GM10266 (cell line): ENCODE data around the gene CDR2.
"Not testable (repeated sequence)": the region's sequence is repeated elsewhere in the genome, so short reads cannot be mapped to it uniquely, and the experiment has no call there.

Experiments
- DNase-seq: peaks from one replicate; pipeline ENCODE4 v3.0.0; 2012; ENCODE audit errors: extremely low spot score
- TF ChIP-seq, protein P1 (sequence below): IDR thresholded peaks from 2 replicates; pipeline ENCODE4 v1.5.1; 2012; ENCODE audit warnings: mild to moderate bottlenecking, low read depth; ENCODE audit not compliant: control insufficient read depth, insufficient read depth; ENCODE audit errors: missing control alignments

The CDR2 gene

GRCh38 chr16:22374311-22375116 is at the start of gene CDR2:
TSS of gene CDR2 (minus strand) at chr16:22374619. CDS start at chr16:22374309, 310 bp downstream.
- peak; percentile 99 for DNase-seq
- TF ChIP-seq, protein P1, sequence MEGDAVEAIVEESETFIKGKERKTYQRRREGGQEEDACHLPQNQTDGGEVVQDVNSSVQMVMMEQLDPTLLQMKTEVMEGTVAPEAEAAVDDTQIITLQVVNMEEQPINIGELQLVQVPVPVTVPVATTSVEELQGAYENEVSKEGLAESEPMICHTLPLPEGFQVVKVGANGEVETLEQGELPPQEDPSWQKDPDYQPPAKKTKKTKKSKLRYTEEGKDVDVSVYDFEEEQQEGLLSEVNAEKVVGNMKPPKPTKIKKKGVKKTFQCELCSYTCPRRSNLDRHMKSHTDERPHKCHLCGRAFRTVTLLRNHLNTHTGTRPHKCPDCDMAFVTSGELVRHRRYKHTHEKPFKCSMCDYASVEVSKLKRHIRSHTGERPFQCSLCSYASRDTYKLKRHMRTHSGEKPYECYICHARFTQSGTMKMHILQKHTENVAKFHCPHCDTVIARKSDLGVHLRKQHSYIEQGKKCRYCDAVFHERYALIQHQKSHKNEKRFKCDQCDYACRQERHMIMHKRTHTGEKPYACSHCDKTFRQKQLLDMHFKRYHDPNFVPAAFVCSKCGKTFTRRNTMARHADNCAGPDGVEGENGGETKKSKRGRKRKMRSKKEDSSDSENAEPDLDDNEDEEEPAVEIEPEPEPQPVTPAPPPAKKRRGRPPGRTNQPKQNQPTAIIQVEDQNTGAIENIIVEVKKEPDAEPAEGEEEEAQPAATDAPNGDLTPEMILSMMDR, result no peak

DNA sequence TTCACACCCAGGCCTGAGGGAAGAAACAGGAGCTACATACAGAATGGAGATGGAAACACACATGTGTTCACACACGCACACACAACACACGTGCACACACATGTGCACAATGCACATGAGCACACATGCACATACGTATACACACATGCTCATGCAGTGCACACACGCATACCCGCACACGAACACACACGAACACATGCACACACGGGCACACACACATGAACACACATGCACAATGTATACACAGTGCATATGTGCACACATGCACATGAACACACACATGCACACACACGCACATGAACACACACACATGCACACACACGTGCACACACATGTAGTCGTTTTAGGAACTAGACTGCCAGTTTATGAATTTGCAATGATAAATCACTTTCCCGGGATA is 49.3 kb upstream of the CDR2 start:
- TF ChIP-seq, protein P1, result no peak
- DNase-seq, result no peak

- no peak for DNase-seq
- TF ChIP-seq, protein P1, result no peak
Observed at GRCh38 chr16:22421136-22421535, 46.7 kb upstream of the CDR2 start.

GRCh38 chr16:22420606-22421135 is 46.3 kb upstream of the CDR2 start:
- DNase-seq, result no peak
- TF ChIP-seq, protein P1, result no peak

GRCh38 chr16:22419908-22420307 is 45.5 kb upstream of the CDR2 start:
- no peak for DNase-seq
- TF ChIP-seq, protein P1, result no peak

GRCh38 chr16:22418826-22419225 is 44.4 kb upstream of the CDR2 start:
- TF ChIP-seq, protein P1, result no peak
- DNase-seq, result no peak

GRCh38 chr16:22417798-22418197 is 43.4 kb upstream of the CDR2 start:
- DNase-seq, result not testable (repeated sequence)

GRCh38 chr16:22417019-22417418 is 42.6 kb upstream of the CDR2 start:
- DNase-seq, result no peak
- TF ChIP-seq, protein P1, result no peak
